Osteoblast (primary cell): ENCODE measurements around the gene SCP2D1. TPM values are rescaled to one million over a fixed set of nuclear protein-coding genes. Genes with fewer than 3 reads are reported as not detected.

ENCODE experiments used
- DNase-seq: peaks from one replicate; pipeline ENCODE4 v3.0.0; 2011; ENCODE audit warnings: low spot score, mixed read lengths; ENCODE audit not compliant: insufficient read length; ENCODE audit errors: missing footprints
- H2AFZ ChIP-seq: 2 replicates; pipeline ENCODE4 v1.6.0; 2011; ENCODE audit warnings: mild to moderate bottlenecking, low read length
- H3K27ac ChIP-seq: 2 replicates; pipeline ENCODE4 v1.5.1; 2011; ENCODE audit warnings: mild to moderate bottlenecking, low read depth, low read length, moderate library complexity
- H3K27me3 ChIP-seq: 2 replicates; pipeline ENCODE4 v1.6.0; 2012; ENCODE audit warnings: mild to moderate bottlenecking, control low read depth, inconsistent platforms, low read length, moderate library complexity; ENCODE audit not compliant: insufficient read depth
- H3K36me3 ChIP-seq: 2 replicates; pipeline ENCODE4 v1.5.1; 2011; ENCODE audit warnings: mild to moderate bottlenecking, low read length, control low read depth, moderate library complexity; ENCODE audit not compliant: insufficient read depth
- H3K4me1 ChIP-seq: 2 replicates; pipeline ENCODE4 v1.5.1; 2011; ENCODE audit warnings: mild to moderate bottlenecking, low read length, control low read depth, moderate library complexity; ENCODE audit not compliant: insufficient read depth
- H3K4me2 ChIP-seq: 2 replicates; pipeline ENCODE4 v1.6.0; 2011; ENCODE audit warnings: mild to moderate bottlenecking, low read length; ENCODE audit not compliant: insufficient read depth
- H3K4me3 ChIP-seq: fragments of 200-600 bp; sonication (generic); 3 replicates; pipeline ENCODE4 v1.5.1; 2012; ENCODE audit warnings: mild to moderate bottlenecking, low read length, inconsistent platforms; ENCODE audit not compliant: insufficient read depth
- H3K79me2 ChIP-seq: 2 replicates; pipeline ENCODE4 v1.6.0; 2012; ENCODE audit warnings: mild to moderate bottlenecking, low read length, control low read depth, inconsistent platforms; ENCODE audit not compliant: insufficient read depth
- H3K9me3 ChIP-seq: 2 replicates; pipeline ENCODE4 v1.5.1; 2011; ENCODE audit warnings: low read depth, low read length, control low read depth
- H4K20me1 ChIP-seq: 2 replicates; pipeline ENCODE4 v1.6.0; 2012; ENCODE audit warnings: mild to moderate bottlenecking, low read length, control low read depth; ENCODE audit not compliant: insufficient read depth
- total RNA-seq: library from RNA; depleted of rRNA; stranded (reverse); fragments of >200 nt; gene quantifications from 2 replicates; pipeline ENCODE4 v1.2.3, GENCODE V29; 2012
- TF ChIP-seq, protein P1 (sequence below): IDR thresholded peaks from 2 replicates; pipeline ENCODE4 v1.5.1; 2011; ENCODE audit warnings: mild to moderate bottlenecking, low read depth, low read length, moderate library complexity; ENCODE audit errors: extremely low read depth

Gene SCP2D1
- total RNA-seq, 1 donor: not detected

DNA sequence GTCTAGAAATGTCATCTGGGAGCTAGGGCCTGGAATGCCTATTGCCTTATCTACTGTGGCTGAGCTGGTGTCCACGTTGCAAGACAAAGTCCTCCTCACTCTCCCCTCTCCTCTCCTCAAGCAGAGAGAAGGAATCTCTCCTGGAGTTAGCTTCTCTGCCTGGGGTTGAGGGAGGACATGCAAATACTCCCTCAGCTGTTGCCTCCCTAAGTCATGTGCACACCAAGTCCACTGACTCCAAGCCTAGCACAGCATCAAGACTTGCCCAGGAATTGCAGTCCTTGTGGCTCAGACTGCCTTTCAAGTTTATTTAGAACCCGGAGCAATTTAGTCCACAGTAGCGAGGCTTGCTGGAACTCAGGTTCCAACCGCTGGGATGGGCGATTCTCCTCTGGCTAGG lies 38.0 kb upstream of the SCP2D1 start:
- Histone ChIP-seq H4K20me1 (no peaks in the 10 kb centered on the region), H3K27me3 (peaks cover 3% of the 10 kb centered on the region), H3K4me3 (no peak overlapping the region), H3K9me3 (no peaks in the 10 kb centered on the region), H3K4me2 (no peak overlapping the region), H3K4me1 (no peaks in the 10 kb centered on the region), H3K79me2 (no peaks in the 10 kb centered on the region), H3K36me3 (no peaks in the 10 kb centered on the region), H3K27ac (no peak overlapping the region), H2AFZ (no peak overlapping the region)
- no peak for DNase-seq
- TF ChIP-seq, protein P1, sequence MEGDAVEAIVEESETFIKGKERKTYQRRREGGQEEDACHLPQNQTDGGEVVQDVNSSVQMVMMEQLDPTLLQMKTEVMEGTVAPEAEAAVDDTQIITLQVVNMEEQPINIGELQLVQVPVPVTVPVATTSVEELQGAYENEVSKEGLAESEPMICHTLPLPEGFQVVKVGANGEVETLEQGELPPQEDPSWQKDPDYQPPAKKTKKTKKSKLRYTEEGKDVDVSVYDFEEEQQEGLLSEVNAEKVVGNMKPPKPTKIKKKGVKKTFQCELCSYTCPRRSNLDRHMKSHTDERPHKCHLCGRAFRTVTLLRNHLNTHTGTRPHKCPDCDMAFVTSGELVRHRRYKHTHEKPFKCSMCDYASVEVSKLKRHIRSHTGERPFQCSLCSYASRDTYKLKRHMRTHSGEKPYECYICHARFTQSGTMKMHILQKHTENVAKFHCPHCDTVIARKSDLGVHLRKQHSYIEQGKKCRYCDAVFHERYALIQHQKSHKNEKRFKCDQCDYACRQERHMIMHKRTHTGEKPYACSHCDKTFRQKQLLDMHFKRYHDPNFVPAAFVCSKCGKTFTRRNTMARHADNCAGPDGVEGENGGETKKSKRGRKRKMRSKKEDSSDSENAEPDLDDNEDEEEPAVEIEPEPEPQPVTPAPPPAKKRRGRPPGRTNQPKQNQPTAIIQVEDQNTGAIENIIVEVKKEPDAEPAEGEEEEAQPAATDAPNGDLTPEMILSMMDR: no peak

DNA sequence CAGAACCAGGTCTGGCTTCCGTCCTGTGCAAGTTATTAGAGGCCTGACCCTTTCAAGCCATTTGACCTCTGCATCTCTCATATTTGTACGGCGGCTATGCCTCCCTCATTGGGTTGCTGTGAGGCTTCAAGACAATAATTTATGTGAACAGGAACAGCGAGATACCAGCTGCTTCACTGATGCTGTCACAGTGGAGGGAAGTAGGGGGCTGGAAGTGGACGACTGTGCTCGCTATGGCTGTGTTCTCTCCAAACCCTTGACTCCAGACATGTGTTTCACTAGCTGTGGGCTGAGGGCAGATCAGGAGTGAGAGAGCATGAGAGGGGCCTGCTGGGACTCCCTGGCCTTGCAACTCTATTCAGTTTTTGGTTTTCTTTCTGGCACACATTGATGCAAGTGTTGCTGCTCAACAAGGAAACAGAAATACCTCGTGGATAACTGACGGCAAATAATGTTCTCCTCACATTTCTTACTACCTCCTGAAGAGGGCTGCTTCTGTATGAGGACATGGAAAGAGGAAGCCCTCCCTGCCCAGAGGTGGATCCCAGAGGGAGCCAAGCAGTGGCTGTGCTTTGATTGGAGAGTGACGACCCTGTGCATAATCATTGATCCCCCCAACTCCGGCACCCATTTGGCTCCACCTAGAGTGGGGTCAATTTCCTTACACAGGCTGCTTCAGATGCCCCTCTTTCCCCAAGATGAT lies 34.7 kb upstream of the SCP2D1 start:
- no peak overlapping the region for H3K4me2 ChIP-seq
- no peaks in the 10 kb centered on the region for H3K36me3 ChIP-seq
- H3K27ac ChIP-seq: no peak overlapping the region
- no peaks in the 10 kb centered on the region for H3K4me1 ChIP-seq
- H3K79me2 ChIP-seq: no peaks in the 10 kb centered on the region
- TF ChIP-seq, protein P1: peak; percentile 10
- DNase-seq: no peak
- H3K9me3 ChIP-seq: no peaks in the 10 kb centered on the region
- H3K27me3 ChIP-seq: peaks cover 3% of the 10 kb centered on the region
- no peak overlapping the region for H2AFZ ChIP-seq
- no peak overlapping the region for H3K4me3 ChIP-seq
- H4K20me1 ChIP-seq: no peaks in the 10 kb centered on the region

DNA sequence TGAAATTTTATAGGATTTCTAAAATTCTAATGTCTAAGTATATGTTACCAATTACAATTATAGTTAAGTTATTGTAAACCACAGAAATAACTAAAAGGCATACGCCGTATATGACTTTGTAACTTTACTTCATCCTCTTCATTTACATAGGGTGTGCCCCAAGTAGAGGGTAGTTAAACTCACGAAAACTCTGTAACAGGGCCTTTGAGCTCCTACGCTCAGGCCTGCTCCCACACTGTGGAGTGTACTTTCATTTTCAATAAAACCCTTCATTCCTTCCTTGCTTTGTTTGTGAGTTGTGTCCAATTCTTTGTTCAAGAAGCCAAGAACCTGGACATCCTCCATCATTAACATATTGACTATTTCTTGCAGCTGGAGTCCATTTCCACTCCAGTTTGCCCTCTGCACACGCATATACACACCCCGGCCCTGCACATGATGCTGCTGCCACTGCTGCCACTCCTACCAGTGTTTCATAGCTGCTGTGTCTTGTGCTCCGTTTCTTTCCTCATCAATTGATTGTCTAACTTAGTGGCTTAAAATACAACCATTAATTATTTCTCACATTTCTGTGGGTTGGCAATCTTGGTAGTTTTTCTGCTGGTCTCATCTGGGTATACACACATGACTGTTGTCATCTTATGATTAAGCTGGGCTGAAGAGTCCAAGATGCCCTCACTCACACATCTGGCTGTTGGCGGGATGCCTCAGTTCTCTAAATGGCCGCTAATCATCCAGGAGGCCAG lies 33.0 kb upstream of the SCP2D1 start:
- Histone ChIP-seq H3K27me3 (peaks cover 3% of the 10 kb centered on the region), H4K20me1 (no peaks in the 10 kb centered on the region), H3K4me3 (no peak overlapping the region), H3K79me2 (no peaks in the 10 kb centered on the region), H3K4me1 (no peaks in the 10 kb centered on the region), H2AFZ (no peak overlapping the region), H3K36me3 (no peaks in the 10 kb centered on the region), H3K27ac (no peak overlapping the region), H3K4me2 (no peak overlapping the region), H3K9me3 (no peaks in the 10 kb centered on the region)
- TF ChIP-seq, protein P1: no peak
- DNase-seq: no peak

DNA sequence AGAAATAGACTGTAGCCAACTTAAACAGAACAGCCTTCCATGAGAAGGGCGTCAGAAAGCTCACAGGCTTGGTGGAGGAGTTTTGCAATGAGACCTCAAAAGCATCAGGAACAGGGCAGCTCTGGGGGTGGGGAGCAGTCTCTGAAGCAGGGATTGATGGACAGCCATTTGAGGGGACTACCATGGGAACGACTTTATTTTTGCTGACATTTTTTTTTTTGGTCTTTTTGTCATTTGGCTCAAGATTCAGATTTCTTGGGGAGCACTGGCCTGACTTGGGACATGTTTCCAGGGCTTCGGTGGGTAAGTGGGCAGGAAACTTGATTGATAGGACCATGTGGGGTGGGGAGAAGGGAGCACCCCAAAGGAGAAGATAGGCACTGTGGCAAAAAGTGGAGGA lies 32.1 kb upstream of the SCP2D1 start:
- no peak for DNase-seq
- no peaks in the 10 kb centered on the region for H3K9me3 ChIP-seq
- no peak overlapping the region for H3K4me3 ChIP-seq
- TF ChIP-seq, protein P1: no peak
- no peak overlapping the region for H2AFZ ChIP-seq
- no peaks in the 10 kb centered on the region for H4K20me1 ChIP-seq
- H3K79me2 ChIP-seq: no peaks in the 10 kb centered on the region
- no peak overlapping the region for H3K4me2 ChIP-seq
- H3K27me3 ChIP-seq: no peaks in the 10 kb centered on the region
- no peaks in the 10 kb centered on the region for H3K36me3 ChIP-seq
- H3K4me1 ChIP-seq: no peaks in the 10 kb centered on the region
- no peak overlapping the region for H3K27ac ChIP-seq
